CD4-positive, alpha-beta T cell treated with Interleukin-21 for 1 hour (primary cell): ENCODE measurements around the gene NLRP4.
"Not testable (repeated sequence)": the region's sequence is repeated elsewhere in the genome, so short reads cannot be mapped to it uniquely, and the experiment has no call there.

ENCODE experiments used
- DNase-seq: peaks from one replicate; pipeline ENCODE4 v3.0.0-alpha.2; 2020

The NLRP4 gene

DNA sequence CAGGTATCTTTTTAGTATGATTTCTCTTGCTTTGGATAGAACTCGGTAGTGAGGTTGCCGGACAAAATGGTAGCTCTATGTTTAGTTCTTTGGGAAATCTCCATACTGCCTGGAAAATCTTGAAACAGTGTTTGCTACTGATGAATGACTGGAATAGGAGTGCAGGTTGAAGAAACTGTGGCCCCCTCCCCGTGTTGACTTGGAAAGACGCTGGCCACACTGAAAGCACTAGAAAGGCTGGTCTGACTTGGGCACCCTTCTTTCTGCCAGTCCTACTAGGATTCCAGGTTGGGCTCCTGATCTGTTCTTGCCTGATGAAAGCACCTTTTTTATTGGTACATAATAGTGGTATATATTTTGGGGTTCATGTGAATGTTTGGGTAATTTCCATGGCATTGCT is 46.3 kb downstream of the NLRP4 start:
- no peak for DNase-seq

DNA sequence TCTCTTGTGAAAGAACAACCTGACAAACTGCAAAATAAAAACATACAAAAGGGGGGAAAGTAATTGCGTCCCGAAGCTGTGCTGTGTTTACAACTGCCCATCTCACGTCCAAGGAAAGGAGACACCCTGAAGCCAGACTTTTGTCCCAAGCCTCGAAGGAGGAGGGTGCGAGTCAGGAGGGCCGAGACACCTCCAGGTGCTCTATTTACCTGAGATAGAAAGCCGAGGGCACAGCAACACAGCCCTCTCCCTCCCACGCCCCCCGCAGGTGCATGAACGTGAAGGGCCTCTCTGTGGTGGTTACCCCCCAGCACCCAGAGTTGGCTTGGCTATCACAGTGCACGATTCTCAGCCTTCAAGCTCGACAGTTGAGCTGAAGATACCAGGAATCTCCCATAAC is 62.6 kb downstream of the NLRP4 start:
- DNase-seq: no peak

DNA sequence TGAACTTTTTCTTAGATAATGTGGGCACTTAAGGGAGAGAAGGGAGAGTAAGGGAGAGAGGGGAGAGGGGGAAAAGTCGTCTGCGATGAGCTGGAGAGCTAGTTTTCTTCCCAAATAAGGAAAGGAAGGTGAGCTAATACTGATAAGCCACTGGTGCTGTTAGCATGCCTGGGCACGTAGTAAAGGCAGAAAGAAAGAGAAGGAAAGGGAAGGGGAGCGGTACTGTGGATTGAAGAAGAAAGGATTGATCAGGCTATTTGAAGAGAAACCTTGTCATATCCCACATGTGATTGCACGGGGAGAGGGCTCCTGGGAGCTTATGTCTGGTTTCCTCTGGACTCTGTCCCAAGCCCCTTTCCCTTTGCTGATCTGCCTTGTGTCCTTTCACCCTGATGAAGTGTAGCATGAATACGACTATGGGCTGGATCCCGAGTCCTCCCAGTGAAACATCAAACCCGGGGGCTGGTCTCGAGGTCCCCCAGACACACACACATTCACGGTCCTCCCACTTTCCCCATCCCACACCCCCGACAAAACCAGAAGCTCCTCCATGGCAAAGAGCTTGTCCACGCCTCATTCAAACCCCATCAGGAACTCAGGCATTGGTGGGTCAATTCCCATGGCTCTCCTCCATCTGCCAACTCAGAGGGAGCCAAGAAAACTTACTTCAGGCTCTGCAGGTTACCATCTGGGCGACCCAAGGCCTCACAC is 65.2 kb downstream of the NLRP4 start:
- no peak for DNase-seq

DNA sequence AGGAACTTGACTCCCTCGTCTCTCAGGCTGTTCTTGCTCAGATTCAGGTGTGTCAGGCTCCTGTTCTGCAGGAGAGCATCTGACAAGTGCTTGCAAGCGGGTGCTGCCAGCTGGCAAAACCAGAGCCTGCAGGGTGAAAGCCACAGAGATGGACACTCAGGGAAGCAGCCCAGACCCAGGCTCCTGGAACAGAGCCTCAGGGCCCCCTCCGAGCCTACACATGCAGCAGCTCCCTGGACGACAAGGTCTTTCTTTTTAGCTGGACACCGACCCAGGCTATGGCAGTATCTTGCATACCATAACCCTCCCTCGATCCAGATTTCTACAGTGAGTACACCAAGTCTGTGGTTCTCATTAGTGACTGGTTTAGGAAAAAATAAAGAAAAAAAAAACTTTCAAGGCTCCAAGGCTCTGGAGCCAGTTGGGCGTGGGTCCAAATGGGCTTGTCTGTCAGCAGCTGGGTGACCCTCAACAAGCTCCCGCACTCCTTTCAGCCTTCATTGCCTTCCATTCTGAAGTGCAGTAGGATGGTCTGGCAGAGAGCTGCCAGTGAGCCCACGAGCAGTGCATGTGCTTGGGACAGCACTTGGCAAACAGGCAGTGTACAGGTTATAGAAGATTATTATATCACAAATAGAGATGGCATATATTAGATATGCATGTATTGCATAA is 65.9 kb downstream of the NLRP4 start:
- DNase-seq: no peak

DNA sequence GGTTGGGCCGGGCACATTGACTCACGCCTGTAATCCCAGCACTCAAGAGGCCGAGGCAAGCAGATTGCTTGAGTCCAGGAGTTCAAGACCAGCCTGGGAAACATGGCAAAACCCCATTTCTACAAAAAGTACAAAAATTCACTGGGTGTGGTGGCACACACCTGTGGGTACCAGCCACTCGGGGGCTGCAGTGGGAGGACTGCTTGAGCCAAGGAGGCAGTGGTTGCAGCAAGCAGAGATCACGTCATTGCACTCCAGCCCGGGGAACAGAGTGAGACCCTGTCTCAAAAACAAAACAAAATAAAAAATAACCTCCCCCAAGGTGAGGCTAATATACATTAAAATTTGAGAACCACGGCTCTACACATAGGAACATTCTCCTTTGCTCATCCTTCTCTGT is 70.9 kb downstream of the NLRP4 start:
- DNase-seq: no peak

DNA sequence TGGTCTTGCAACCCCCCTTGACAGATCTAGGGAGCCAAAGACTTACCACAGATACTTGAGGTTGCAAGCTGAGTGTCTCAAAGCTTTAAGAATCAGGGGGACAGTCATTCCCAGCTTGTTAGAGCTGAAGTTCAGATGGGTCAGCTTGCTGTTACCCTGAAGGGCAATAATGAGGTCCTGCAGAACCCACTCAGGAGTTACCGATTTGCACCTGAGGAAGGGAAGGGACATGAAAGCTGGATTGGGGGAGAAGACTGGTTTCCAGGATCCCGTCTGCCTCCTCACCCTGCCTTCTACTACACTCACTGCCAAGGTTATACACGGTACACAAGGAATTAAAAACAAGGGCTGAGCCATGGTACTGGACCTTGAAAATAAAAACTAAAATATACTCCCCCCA is 71.4 kb downstream of the NLRP4 start:
- no peak for DNase-seq

DNA sequence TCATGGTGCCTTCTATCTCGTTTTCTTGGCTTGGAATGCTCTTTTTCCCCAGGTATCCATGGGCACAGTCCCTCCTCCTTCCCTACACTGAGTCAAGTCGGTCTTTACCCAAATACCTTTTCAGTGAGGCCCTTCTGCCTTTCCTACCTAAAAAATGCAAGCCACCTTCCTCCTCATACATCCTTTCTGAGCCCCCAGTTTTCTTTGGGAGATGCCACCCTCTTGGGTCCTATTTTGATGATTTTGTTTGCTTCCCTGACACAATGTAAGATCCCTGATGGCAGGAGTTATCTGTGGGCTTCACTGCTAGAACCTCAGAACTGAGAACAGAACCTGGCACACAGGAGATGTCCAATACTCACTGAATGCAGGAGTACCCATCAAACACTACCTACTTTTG is 73.5 kb downstream of the NLRP4 start:
- no peak for DNase-seq

DNA sequence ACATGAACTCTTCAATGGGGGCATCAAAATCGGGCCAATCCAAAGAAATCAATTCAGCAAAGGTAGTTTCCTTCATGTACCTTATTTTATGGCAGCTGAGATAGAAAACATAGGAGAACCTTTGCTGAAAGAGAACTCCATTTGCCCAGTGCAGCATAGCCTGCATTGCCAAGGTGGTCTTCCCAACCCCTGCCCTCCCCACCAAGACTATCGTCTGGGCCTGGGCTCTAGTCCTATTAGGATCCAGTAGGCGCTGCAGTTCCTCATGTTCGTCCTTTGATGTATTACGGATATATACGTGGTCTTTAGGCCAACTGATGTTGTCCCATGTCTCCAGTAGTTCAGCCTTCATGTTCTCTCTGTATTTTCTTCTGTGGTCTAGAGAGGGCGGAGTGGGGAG is 76.6 kb downstream of the NLRP4 start:
- DNase-seq: no peak

DNA sequence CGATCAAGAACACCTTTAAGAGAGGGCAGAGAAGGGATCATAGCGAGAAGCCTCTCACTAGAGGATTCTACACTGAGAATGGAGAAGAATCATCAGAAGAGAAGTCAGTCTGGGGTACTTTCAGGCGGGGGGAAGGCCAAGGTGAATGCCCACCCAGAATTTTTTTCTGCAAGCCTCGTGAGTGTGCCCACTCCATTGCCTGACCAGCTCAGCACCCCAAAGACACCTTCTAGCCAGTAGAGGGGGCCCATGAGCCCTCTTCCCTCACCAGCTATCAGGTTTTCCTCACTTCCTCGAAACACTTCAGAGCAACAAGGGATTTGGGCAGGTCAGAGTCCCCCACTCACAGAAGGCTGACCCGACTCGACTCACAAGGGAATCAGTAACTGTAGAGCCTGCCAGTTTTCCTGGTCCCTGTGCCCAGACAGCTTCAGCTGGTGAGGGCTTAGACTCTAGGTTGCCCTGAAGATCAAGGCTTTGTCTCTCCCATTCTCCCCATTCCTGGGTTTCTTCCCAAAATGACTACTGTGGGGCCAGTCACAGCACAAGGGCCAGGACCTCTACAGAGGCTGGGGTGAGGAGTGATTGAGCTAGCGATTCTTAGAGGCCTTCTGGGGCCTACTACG is 77.4 kb downstream of the NLRP4 start:
- no peak for DNase-seq

DNA sequence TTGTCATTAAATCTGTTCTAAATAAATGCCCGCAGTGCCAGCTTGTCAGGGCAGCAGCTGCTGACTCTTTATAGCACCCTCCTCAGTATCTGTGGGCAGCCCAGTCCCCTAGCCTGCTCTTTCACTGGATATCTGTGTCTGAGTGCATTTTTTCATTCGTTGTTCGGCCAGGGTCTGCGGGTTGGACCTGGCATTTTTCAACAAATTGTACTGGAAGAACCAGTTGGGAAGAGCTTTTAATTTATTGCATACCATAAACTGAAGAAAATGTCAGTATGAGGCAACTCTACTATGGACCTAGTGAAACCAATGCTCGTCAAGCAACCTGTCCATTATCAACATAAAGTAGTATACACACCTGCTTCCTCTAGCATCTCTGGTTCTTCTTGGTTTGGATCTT is 87.2 kb downstream of the NLRP4 start:
- no peak for DNase-seq

DNA sequence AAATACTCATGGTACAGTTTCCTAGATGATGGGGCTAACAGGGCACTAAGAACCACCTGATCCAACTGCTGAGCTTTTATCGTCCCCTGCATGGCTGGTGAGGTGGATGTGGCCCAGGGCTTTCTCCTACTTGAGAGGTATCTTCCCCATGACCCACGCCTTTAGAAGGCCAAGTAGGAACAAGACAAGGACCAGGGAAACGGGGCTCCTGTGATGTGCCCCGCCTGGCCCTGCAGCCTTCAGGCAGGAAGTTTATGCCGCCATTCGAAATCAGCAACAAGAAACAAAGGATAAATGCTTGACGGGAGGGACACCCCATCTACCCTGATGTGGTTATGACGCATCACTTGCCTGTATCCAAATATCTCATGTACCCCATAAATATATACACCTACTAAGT is 91.7 kb downstream of the NLRP4 start:
- DNase-seq: no peak

DNA sequence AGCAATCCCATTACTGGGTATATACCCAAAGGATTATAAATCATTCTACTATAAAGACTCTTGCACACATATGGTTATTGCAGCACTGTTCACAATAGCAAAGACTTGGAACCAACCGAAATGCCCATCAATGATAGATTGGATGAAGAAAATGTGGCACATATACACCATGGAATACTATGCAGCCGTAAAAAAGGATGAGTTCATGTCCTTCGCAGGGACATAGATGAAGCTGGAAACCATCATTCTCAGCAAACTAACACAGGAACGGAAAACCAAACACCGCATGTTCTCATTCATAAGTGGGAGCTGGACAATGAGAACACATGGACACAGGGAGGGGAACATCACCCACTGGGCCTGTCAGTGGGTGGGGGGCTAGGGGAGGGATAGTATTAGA is 92.9 kb downstream of the NLRP4 start:
- DNase-seq: not testable (repeated sequence)

DNA sequence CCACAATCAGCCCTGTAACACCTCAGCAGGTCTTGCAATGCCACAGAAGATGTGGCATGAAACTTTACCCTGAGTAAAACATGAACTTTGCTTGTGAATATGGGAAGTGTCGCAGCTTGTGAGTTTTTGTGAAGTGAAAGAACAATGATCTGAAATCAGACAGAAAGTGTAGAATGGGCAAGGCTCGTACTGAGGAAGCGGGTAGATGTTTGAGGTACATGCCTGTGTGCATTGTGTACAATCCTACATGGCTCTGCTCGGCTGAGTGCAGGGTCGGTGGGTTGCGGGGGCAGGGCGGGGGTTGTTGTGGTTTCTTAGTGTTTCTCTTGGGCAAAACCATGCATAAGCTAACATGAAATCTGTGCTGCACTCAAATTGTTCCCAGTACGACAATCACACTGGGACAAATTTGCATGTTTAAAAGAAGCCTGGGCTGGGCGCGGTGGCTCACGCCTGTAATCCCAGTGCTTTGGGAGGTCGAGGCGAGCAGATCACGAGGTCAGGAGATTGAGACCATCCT is 94.7 kb downstream of the NLRP4 start:
- DNase-seq: no peak
